Fibroblast of villous mesenchyme (primary cell): ENCODE results near the gene GALNTL6. TPM values are rescaled to one million over a fixed set of nuclear protein-coding genes. Genes with fewer than 3 reads are reported as not detected.

Source experiments
- DNase-seq: peaks from one replicate; pipeline ENCODE4 v3.0.0-alpha.2; 2010; ENCODE audit warnings: low read depth
- H3K4me3 ChIP-seq: 2 replicates; pipeline ENCODE4 v1.5.1; 2011; ENCODE audit warnings: low read depth, mild to moderate bottlenecking, low read length
- CTCF ChIP-seq: IDR thresholded peaks from 2 replicates; pipeline ENCODE4 v1.5.1; 2012; ENCODE audit warnings: low read depth, mild to moderate bottlenecking, low read length; ENCODE audit not compliant: insufficient read depth
- total RNA-seq: library from RNA; depleted of rRNA; stranded (reverse); fragments of >200 nt; gene quantifications from 2 replicates; pipeline ENCODE4 v1.2.3, GENCODE V29; 2012

GALNTL6 gene
- total RNA-seq, 1 donor = not detected

- no peak overlapping the region for H3K4me3 ChIP-seq
- no peak for TF ChIP-seq CTCF
- no peak for DNase-seq
Observed at GRCh38 chr4:172153719-172154118, 340.5 kb downstream of the GALNTL6 start.

DNA sequence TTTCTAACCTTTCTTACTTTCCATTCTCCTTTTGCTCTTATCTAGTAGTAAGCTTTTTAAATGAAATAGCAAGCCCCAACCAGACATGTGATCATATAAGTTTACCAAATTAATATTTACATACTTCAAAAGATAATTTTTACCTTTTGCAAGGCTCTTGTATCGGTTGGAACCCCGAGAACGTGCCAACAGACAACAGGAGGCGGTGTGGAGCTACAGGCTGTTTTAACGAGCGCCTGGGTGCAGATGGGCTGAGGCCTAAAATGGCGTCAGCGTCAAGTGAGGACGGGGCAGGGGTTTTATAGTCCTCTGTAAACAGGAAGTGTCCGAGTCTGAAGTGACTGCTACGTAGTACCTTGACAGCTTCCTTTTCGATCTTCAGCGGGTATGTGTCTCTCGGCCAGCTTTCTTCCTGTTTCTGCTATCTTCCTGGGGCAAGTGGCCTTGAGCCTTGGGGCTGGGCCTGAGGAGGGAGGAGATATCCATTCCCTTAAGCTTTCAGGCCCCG lies 342.7 kb downstream of the GALNTL6 start:
- no peak overlapping the region for H3K4me3 ChIP-seq
- no peak for DNase-seq
- no peak for TF ChIP-seq CTCF

GRCh38 chr4:172157946-172158345 lies 344.7 kb downstream of the GALNTL6 start:
- TF ChIP-seq CTCF = no peak
- no peak for DNase-seq
- H3K4me3 ChIP-seq = no peak overlapping the region

GRCh38 chr4:172163215-172163614 lies 350.0 kb downstream of the GALNTL6 start:
- TF ChIP-seq CTCF = no peak
- H3K4me3 ChIP-seq = no peak overlapping the region
- no peak for DNase-seq

- no peak overlapping the region for H3K4me3 ChIP-seq
- DNase-seq = peak; percentile 44
- no peak for TF ChIP-seq CTCF
Observed at GRCh38 chr4:172168888-172169287, 355.7 kb downstream of the GALNTL6 start.

DNA sequence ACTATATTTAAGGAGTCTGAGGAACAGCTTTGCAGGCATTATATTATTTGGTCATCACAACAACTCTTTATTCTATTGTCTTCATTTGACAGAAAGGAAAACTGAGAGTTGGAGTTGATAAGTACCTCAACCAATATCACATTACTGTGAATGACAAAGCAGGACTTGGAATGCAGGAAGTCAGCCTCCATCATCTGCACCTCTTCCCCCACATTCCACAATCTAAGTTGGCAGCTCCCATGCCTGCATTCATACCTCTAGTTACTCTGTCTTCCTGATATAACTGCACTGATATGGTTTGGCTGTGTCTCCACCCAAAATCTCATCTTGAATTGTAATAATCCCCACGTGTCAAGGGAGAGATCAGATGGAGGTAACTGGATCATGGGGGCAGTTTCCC lies 356.7 kb downstream of the GALNTL6 start:
- no peak overlapping the region for H3K4me3 ChIP-seq
- no peak for DNase-seq
- TF ChIP-seq CTCF = no peak

DNA sequence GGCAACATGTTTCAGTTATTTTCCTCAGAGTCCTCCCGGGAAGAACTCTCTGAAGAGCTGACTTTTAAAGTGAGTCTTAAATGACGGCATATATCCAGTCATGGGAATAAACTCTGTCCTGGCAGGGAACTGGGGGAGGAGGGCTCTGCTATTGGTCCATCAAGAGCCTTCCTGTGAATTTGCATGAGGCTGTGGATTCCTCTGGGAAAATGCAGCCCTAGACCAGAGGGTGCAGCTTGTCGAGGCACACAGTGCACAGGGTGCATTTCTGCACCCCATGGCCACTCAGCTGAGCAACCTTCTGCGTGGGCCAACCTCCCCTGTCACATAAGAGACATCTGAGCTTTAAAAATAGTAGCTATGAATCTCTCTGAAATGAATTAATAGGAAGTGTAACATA lies 360.0 kb downstream of the GALNTL6 start:
- TF ChIP-seq CTCF = no peak
- H3K4me3 ChIP-seq = no peak overlapping the region
- no peak for DNase-seq
